Stimulated activated CD4-positive, alpha-beta T cell treated with anti-CD3 and anti-CD28 coated beads, Interleukin-1b, Interleukin-23, amount 100 ng/mL, for 1 hour (primary cell): ENCODE results near the gene PLSCR3.

ENCODE experiments used
- DNase-seq, 2 donors: peaks; one replicate each; pipeline ENCODE4 v3.0.0-alpha.2; 2020; ENCODE audit warnings: low read depth in 2 of 2

The PLSCR3 gene

DNA sequence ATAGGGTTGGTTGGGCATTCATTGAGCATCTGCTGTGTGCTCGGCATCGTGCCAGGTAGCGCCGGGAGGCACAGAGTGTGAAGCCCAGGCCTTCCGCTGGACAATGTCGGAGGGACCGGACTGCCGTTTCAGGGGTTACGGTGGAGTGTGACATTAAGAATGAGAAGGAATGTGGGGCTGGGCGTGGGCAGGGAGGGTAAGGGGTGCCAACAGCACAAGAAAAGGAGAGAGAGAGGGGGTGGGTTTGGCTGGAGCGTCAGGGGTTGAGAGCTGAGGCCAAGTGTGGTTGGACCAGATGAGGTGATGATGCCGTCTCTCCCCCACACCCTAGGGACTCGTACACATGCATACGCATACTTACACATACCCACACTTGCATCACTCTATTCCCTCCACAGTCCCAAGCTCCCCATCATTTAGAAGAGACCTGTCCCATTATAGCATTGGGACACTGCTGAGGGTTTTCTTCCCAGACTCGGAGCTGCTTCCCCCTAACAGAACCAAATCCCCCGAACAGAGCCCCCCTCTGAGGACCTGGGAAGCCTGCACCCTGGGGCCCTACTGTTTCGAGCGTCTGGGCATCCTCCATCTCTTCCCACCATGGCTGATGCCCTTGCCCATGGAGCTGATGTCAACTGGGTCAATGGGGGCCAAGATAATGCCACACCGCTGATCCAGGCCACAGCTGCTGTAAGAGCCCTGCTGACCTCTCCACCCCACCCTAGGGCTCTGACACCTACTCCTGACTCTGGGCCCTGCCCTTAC is 45.7 kb downstream of the PLSCR3 start:
- DNase-seq = no peak

DNA sequence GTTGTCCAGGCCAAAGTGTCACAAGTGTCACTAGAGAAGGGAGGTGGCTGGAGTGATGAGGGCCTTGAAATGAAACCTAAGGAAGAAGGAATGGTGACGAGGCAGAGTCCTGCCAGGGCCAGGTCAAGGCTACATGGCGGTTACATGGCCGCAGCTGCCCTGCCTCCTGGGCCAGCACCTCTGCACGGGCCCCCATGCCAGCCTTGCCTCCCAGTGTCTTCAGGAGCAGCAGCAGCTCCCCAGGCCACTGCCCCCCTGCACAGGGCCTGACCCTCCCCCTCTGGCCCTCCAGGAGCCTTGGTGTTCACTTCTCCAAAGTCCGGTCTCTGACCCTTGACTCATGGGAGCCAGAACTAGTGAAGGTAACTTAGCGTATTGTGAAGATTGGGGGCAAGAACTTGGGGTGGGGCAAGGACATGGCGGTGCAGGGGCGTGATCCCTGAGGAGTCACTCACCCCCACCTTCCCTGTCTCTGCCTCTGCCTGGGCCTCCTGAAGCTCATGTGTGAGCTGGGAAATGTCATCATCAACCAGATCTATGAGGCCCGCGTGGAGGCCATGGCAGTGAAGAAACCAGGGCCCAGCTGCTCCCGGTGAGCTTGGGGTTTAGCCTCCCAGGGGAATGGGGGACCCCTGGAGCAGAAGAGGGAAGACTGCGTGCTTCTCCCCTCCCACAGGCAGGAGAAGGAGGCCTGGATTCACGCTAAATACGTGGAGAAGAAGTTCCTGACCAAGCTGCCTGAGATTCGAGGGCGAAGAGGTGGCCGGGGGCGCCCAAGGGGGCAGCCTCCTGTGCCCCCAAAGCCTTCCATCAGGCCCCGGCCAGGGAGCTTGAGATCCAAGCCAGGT is 46.5 kb downstream of the PLSCR3 start:
- no peak for DNase-seq

DNA sequence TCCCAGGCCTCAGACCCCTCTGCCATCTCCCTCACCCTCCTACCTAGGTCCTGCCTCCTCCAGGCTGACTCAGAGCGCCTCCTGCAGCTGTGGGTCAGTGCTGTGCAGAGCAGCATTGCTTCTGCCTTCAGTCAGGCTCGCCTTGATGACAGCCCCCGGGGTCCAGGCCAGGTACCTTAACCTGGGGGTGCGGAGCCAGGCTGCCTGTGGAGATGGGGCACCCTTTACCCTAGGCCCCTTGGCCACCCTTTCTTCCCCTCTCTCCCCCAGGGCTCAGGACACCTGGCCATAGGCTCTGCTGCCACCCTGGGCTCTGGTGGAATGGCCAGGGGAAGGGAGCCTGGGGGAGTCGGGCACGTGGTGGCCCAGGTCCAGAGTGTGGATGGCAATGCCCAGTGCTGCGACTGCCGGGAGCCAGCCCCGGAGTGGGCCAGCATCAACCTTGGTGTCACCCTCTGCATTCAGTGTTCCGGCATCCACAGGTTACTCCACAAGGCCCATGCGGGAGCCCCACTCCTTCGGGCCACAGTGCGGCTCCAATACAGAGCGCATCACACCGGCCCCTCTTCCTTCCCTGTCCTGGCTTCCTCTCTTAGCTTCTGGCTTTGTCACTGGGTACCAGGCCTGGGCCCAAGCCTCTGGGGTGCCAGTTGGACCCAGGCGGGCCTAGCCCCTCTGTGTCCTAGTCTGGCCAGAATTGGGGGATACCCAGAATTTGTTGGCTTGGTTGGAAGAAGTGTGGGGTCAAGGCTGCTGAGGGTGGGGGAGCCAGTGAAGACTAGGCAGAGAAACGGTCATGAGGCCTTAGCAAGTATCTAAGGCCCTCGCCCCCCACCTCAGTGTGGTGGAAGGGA is 47.3 kb downstream of the PLSCR3 start:
- no peak for DNase-seq

DNA sequence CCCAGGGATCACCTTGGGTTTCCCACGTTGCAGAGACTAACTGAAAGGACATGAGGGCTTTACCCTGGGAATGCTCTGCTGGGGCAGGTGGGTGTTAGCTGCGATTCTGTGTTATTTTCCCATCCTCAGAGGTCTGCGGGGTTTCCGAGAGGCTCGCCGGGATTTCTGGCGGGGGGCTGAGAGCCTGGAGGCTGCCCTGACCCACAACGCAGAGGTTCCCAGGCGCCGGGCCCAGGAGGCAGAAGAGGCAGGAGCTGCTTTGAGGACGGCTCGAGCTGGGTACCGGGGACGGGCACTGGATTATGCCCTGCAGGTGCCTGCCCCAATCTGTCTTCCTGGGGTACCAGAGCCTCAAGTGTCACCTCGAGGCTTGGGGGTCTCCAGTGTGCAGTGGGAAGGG is 51.1 kb downstream of the PLSCR3 start:
- no peak for DNase-seq

DNA sequence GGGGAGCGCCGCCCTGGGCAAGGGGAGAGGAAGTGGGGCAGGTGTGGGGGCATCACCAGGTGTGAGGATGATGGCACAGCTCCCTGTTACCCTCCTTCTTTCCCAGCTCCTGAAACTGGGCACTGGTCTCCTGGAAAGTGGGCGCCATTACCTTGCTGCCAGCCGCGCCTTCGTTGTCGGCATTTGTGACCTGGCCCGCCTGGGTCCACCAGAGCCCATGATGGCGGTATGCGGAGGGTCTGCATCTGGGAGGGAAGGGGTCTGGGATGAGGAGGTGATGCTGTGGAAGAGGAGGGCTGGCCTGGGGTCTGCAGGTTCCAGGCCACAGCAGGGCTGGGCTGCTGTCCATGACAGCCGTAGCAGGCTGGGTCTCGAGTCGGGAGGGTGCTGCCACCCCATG is 52.5 kb downstream of the PLSCR3 start:
- no peak for DNase-seq

DNA sequence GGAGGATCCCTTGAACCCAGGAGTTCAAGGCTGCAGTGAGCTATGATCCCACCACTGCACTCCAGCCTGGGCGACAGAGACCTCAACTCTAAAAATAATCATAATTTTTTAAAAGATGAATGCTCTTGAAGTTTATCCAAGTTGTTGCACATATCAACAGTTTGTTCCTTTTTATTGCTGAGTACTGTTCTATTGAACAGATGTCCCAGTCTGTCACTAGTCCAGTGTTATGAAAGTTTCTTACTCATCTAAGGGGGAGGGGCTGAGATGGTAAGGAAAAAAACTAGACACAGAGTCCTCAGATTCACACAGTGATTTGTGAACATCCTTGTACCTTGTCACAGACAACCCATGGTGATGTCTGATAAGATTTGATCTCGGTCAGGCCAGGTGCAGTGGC is 54.1 kb downstream of the PLSCR3 start:
- no peak for DNase-seq
